Lung (tissue), 12 donors: ENCODE results near the gene VCAN. TPM values are rescaled to one million over a fixed set of nuclear protein-coding genes. Genes with fewer than 3 reads are reported as not detected.

ENCODE experiments used
- ATAC-seq: fragments of 200-7000 bp; cut with Tn5 transposase; one replicate; pipeline ENCODE4 v1.9.1; 2020; ENCODE audit warnings: moderate number of reproducible peaks; ENCODE audit not compliant: insufficient read depth, low FRiP score
- DNase-seq, 3 donors: peaks; one replicate each; pipeline ENCODE4 v3.0.0-alpha.2; 2013 to 2017
- H3K27ac ChIP-seq, 2 donors: one replicate each; pipeline ENCODE4 v1.5.1; 2013; ENCODE audit warnings: mild to moderate bottlenecking in 2 of 2, moderate library complexity in 2 of 2, control low read depth in 1 of 2, inconsistent platforms in 1 of 2, low read depth in 1 of 2, low read length in 1 of 2
- H3K27me3 ChIP-seq, 3 donors: one replicate each; pipeline ENCODE4 v1.5.1; 2013; ENCODE audit warnings: low read length in 2 of 3; ENCODE audit not compliant: control insufficient read depth in 3 of 3, insufficient read depth in 3 of 3
- H3K36me3 ChIP-seq, 4 donors: one replicate each; pipeline ENCODE4 v1.5.1; 2013; ENCODE audit warnings: low read length in 4 of 4, mild to moderate bottlenecking in 1 of 4, moderate library complexity in 1 of 4; ENCODE audit not compliant: control insufficient read depth in 4 of 4, insufficient read depth in 4 of 4
- H3K4me1 ChIP-seq, 5 donors: one replicate each; pipeline ENCODE4 v1.5.1; 2013; ENCODE audit warnings: low read length in 5 of 5, mild to moderate bottlenecking in 2 of 5, moderate library complexity in 1 of 5; ENCODE audit not compliant: control insufficient read depth in 5 of 5, insufficient read depth in 5 of 5
- H3K4me3 ChIP-seq: one replicate; pipeline ENCODE4 v1.5.1; 2013; ENCODE audit warnings: mild to moderate bottlenecking, control low read depth, moderate library complexity
- H3K9ac ChIP-seq, 2 donors: one replicate each; pipeline ENCODE4 v1.5.1; 2013; ENCODE audit warnings: low read length in 2 of 2, control low read depth in 1 of 2; ENCODE audit not compliant: insufficient read depth in 1 of 2
- H3K9me3 ChIP-seq, 4 donors: one replicate each; pipeline ENCODE4 v1.5.1; 2013; ENCODE audit warnings: low read length in 3 of 4, mild to moderate bottlenecking in 1 of 4, moderate library complexity in 1 of 4; ENCODE audit not compliant: control insufficient read depth in 4 of 4, insufficient read depth in 3 of 4
- WGBS, 2 donors: extraction: QIAGEN DNeasy Blood & Tissue Kit; methylation state at CpG; one replicate each; pipeline ENCODE4 v1.1.7; 2013; 5-methylcytosine and 5-hydroxymethylcytosine counted together
- polyA plus RNA-seq, 2 donors: library from polyadenylated mRNA; stranded (reverse); fragments of 200-250 nt; gene quantifications; one replicate each; pipeline ENCODE4 v1.2.1, GENCODE V29; 2013
- total RNA-seq, 2 donors: library from RNA; depleted of rRNA in 1 of 2; stranded (reverse); fragments of >200 nt in 1 of 2; gene quantifications; one replicate each; pipeline ENCODE4 v1.2.1, GENCODE V29; 2014 to 2021
- TF ChIP-seq, protein P1 (sequence below): IDR thresholded peaks from 2 replicates; pipeline ENCODE4 v1.5.1; 2012; ENCODE audit warnings: mild to moderate bottlenecking; ENCODE audit errors: control extremely low read depth, extremely low read depth
- donor health status: control.
- donor health status: control.
- donor health status: Bipolar disorder and iron deficiency.
- donor health status: healthy.
- donor health status: DM: yes; HTN: yes; CAD: no.

The VCAN gene
- total and polyA plus RNA-seq, 4 donors = 11.6 to 276 (median 156) TPM

DNA sequence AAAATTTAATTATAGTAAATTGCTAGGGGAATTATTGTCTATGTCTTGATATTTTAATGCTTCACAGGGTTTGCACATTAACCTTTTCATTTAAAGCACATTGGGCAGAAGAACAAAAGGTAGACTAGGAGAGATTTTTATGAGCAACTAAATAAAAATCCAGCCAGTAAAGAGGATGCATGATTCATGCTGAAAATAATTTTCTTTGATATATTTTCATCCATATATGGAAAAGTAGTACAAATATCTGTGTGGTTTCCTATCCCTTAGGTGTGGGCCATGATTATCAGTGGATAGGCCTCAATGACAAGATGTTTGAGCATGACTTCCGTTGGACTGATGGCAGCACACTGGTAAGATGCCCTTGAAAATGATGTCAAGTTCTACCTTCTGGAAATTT is 83.1 kb downstream of the VCAN start:
- Histone ChIP-seq H3K27ac (no peak overlapping the region), H3K4me1 (peaks cover 0 to 53% (median 18%) of the 10 kb centered on the region in 5 donors), H3K9me3 (no peaks in the 10 kb centered on the region), H3K4me3 (no peak overlapping the region), H3K36me3 (peaks cover 0 to 50% (median 24%) of the 10 kb centered on the region in 4 donors), H3K27me3 (no peaks in the 10 kb centered on the region), H3K9ac (no peak overlapping the region)
- DNase-seq = no peak
- no peak for ATAC-seq
- TF ChIP-seq, protein P1, sequence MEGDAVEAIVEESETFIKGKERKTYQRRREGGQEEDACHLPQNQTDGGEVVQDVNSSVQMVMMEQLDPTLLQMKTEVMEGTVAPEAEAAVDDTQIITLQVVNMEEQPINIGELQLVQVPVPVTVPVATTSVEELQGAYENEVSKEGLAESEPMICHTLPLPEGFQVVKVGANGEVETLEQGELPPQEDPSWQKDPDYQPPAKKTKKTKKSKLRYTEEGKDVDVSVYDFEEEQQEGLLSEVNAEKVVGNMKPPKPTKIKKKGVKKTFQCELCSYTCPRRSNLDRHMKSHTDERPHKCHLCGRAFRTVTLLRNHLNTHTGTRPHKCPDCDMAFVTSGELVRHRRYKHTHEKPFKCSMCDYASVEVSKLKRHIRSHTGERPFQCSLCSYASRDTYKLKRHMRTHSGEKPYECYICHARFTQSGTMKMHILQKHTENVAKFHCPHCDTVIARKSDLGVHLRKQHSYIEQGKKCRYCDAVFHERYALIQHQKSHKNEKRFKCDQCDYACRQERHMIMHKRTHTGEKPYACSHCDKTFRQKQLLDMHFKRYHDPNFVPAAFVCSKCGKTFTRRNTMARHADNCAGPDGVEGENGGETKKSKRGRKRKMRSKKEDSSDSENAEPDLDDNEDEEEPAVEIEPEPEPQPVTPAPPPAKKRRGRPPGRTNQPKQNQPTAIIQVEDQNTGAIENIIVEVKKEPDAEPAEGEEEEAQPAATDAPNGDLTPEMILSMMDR = no peak
- 91 to 100% methylated on average over 1 of the region's 1 CpG for WGBS, 2 donors

DNA sequence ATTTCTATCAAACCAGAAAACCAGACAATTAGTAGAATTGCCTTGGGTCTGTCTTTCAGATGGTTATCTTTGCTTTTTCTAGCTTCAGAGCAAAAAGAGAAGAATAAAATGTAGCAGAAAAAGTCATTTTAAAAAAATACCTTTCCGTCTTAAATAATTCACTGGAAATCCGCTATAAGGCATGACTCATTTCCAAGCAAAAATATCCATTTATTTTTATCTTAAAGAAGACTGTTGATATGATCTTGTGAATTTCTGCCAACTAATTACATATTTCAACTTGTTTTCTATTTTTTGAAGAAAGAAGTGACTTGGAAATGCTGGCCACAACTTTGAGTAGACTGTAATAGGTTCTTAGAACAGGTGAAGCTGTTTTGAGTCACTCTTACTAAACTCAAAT is 83.7 kb downstream of the VCAN start:
- 93 to 96% methylated on average over 2 of the region's 2 CpGs for WGBS, 2 donors
- no peak overlapping the region for H3K9ac ChIP-seq
- no peak overlapping the region for H3K4me3 ChIP-seq
- H3K4me1 ChIP-seq = peaks cover 0 to 53% (median 18%) of the 10 kb centered on the region in 5 donors
- DNase-seq (no peak), ATAC-seq (no peak)
- no peak overlapping the region for H3K27ac ChIP-seq
- TF ChIP-seq, protein P1 = no peak
- H3K9me3 ChIP-seq = no peaks in the 10 kb centered on the region
- H3K27me3 ChIP-seq = no peaks in the 10 kb centered on the region
- H3K36me3 ChIP-seq = peaks cover 0 to 49% (median 23%) of the 10 kb centered on the region in 4 donors

DNA sequence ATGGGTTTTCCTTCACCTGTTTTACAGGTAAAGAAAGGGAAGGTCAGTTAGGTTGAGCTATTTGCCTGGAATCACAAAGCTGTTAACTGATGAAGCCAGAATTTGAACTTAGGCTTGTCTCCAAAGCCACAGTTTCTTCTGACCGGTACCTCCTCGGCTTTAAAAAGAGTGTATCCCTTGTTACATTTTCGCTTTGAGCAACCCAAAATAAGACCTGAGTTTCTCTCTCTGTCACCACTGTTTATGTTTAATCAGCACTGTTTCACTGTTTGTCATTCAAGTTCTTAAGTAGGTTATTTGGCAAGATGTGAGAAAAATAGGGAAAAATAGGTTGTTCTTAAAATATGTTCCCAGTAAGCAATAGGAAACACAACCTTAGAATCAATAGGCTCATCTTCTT is 84.6 kb downstream of the VCAN start:
- 72 to 76% methylated on average over 3 of the region's 3 CpGs for WGBS, 2 donors
- Histone ChIP-seq H3K9ac (no peak overlapping the region), H3K4me1 (peaks cover 0 to 57% (median 18%) of the 10 kb centered on the region in 5 donors), H3K27me3 (no peaks in the 10 kb centered on the region), H3K9me3 (no peaks in the 10 kb centered on the region), H3K27ac (no peak overlapping the region), H3K36me3 (peaks cover 0 to 54% (median 23%) of the 10 kb centered on the region in 4 donors), H3K4me3 (no peak overlapping the region)
- ATAC-seq (no peak), DNase-seq (no peak)
- TF ChIP-seq, protein P1 = no peak
